ENCODE measurements around the gene ENAH. TPM values are rescaled to one million over a fixed set of nuclear protein-coding genes. Genes with fewer than 3 reads are reported as not detected.

ENAH gene
- total RNA-seq, 1 donor from 2014 or later: 50.0 TPM

- Histone ChIP-seq H3K4me3 (ENCODE audit: low read depth, low read length) (no peak overlapping the region), H3K27me3 (ENCODE audit: control insufficient read depth, insufficient read depth, low read length) (no peaks in the 10 kb centered on the region), H3K36me3 (ENCODE audit: control insufficient read depth, insufficient read depth, low read length) (no peaks in the 10 kb centered on the region)
- FAIRE-seq (peak; percentile 97), DNase-seq (ENCODE audit: low read depth) (peak; percentile 96)
- no peak for TF ChIP-seq CTCF (IDR thresholded peaks at IDR 0.05; ENCODE audit: insufficient read depth, low read length, severe bottlenecking)
Measured at GRCh38 chr1:225454733-225455132, 198.2 kb downstream of the ENAH start.

- DNase-seq (ENCODE audit: low read depth) (peak; percentile 89), FAIRE-seq (peak; percentile 23)
- no peak for TF ChIP-seq CTCF (IDR thresholded peaks at IDR 0.05; ENCODE audit: insufficient read depth, low read length, severe bottlenecking)
- no peaks in the 10 kb centered on the region for H3K36me3 ChIP-seq (ENCODE audit: control insufficient read depth, insufficient read depth, low read length)
- H3K27me3 ChIP-seq (ENCODE audit: control insufficient read depth, insufficient read depth, low read length): no peaks in the 10 kb centered on the region
- H3K4me3 ChIP-seq (ENCODE audit: low read depth, low read length): no peak overlapping the region
Measured at GRCh38 chr1:225453797-225454648, 198.9 kb downstream of the ENAH start.

GRCh38 chr1:225451840-225452515 is 200.9 kb downstream of the ENAH start:
- FAIRE-seq (no peak), DNase-seq (ENCODE audit: low read depth) (no peak)
- Histone ChIP-seq H3K36me3 (ENCODE audit: control insufficient read depth, insufficient read depth, low read length) (no peaks in the 10 kb centered on the region), H3K27me3 (ENCODE audit: control insufficient read depth, insufficient read depth, low read length) (peaks cover 5% of the 10 kb centered on the region), H3K4me3 (ENCODE audit: low read depth, low read length) (no peak overlapping the region)
- TF ChIP-seq CTCF (IDR thresholded peaks at IDR 0.05; ENCODE audit: insufficient read depth, low read length, severe bottlenecking): no peak

GRCh38 chr1:225451340-225451739 is 201.6 kb downstream of the ENAH start:
- no peak for TF ChIP-seq CTCF (IDR thresholded peaks at IDR 0.05; ENCODE audit: insufficient read depth, low read length, severe bottlenecking)
- Histone ChIP-seq H3K4me3 (ENCODE audit: low read depth, low read length) (no peak overlapping the region), H3K36me3 (ENCODE audit: control insufficient read depth, insufficient read depth, low read length) (no peaks in the 10 kb centered on the region), H3K27me3 (ENCODE audit: control insufficient read depth, insufficient read depth, low read length) (peaks cover 5% of the 10 kb centered on the region)
- DNase-seq (ENCODE audit: low read depth): no peak
- FAIRE-seq: no peak

- Histone ChIP-seq H3K36me3 (ENCODE audit: control insufficient read depth, insufficient read depth, low read length) (no peaks in the 10 kb centered on the region), H3K27me3 (ENCODE audit: control insufficient read depth, insufficient read depth, low read length) (peaks cover 5% of the 10 kb centered on the region), H3K4me3 (ENCODE audit: low read depth, low read length) (no peak overlapping the region)
- FAIRE-seq (no peak), DNase-seq (ENCODE audit: low read depth) (no peak)
- no peak for TF ChIP-seq CTCF (IDR thresholded peaks at IDR 0.05; ENCODE audit: insufficient read depth, low read length, severe bottlenecking)
Measured at GRCh38 chr1:225450491-225451191, 202.3 kb downstream of the ENAH start.

Measured in bronchial epithelial cell (primary cell).